IMR-90 (cell line): ENCODE measurements around the gene SPHK2. TPM values are rescaled to one million over a fixed set of nuclear protein-coding genes. Genes with fewer than 3 reads are reported as not detected.

Experiments
- ATAC-seq: fragments of 200-7000 bp; cut with Tn5 transposase; 2 replicates; pipeline ENCODE4 v1.9.1; 2020; ENCODE audit warnings: low read depth, mild to moderate bottlenecking, moderate library complexity
- BruUV-seq: library from RNA; stranded (reverse); fragments of 400-500 nt; replicated peaks from 2 replicates; lab custom pipeline; 2021; lab: Mats Ljungman, UMichigan
- CTCF ChIA-PET: fragments of 300-600 bp; formaldehyde crosslinking; extraction: SDS; loops from one replicate; lab custom pipeline; 2021; ENCODE audit warnings: antibody characterized with exemption; lab: Yijun Ruan, JAX
- POLR2A ChIA-PET: fragments of 300-600 bp; sonication (Branson Sonifier 250); formaldehyde crosslinking; loops from one replicate; lab custom pipeline; 2022; ENCODE audit warnings: antibody characterized with exemption; ENCODE audit not compliant: unreplicated experiment; lab: Charles Lee
- DNase-seq: peaks from one replicate; pipeline ENCODE4 v3.0.0; 2013
- H2AFZ ChIP-seq: replicated peaks from 2 replicates; pipeline ENCODE3; 2013; ENCODE audit warnings: low read length, mild to moderate bottlenecking; ENCODE audit not compliant: poor library complexity
- H2AK5ac ChIP-seq: 2 replicates; pipeline ENCODE4 v1.6.1; 2013; ENCODE audit warnings: low read depth, low read length, inconsistent platforms
- H2AK9ac ChIP-seq: replicated peaks from 2 replicates; pipeline ENCODE3; 2013; ENCODE audit warnings: mild to moderate bottlenecking, low read depth, low read length, moderate library complexity; ENCODE audit not compliant: poor library complexity
- H2BK120ac ChIP-seq: 2 replicates; pipeline ENCODE4 v1.6.1; 2013; ENCODE audit warnings: low read depth, low read length, inconsistent platforms
- H2BK15ac ChIP-seq: 3 replicates; pipeline ENCODE4 v1.6.1; 2013; ENCODE audit warnings: low read depth, low read length, inconsistent platforms
- H2BK20ac ChIP-seq: 2 replicates; pipeline ENCODE4 v1.6.1; 2013; ENCODE audit warnings: low read depth, mild to moderate bottlenecking, inconsistent platforms, low read length, moderate library complexity
- H2BK5ac ChIP-seq: 2 replicates; pipeline ENCODE4 v1.6.1; 2013; ENCODE audit warnings: mild to moderate bottlenecking, low read depth, low read length, inconsistent platforms; ENCODE audit not compliant: poor library complexity, severe bottlenecking
- H3K14ac ChIP-seq: replicated peaks from 2 replicates; pipeline ENCODE4 v1.6.1; 2013; ENCODE audit warnings: low read depth, low read length, inconsistent platforms
- H3K18ac ChIP-seq: 2 replicates; pipeline ENCODE4 v1.6.1; 2013; ENCODE audit warnings: low read depth, low read length, control low read depth
- H3K23ac ChIP-seq: 2 replicates; pipeline ENCODE4 v1.6.1; 2013; ENCODE audit warnings: low read depth, low read length, inconsistent platforms
- H3K27ac ChIP-seq: 2 replicates; pipeline ENCODE4 v1.5.1; 2013; ENCODE audit warnings: mild to moderate bottlenecking, control low read depth, low read length; ENCODE audit not compliant: insufficient read depth
- H3K27me3 ChIP-seq: 2 replicates; pipeline ENCODE4 v1.6.1; 2013; ENCODE audit warnings: low read length; ENCODE audit not compliant: control insufficient read depth, insufficient read depth
- H3K36me3 ChIP-seq: 2 replicates; pipeline ENCODE4 v1.6.1; 2013; ENCODE audit warnings: low read length, mixed read lengths; ENCODE audit not compliant: control insufficient read depth, insufficient read depth
- H3K4ac ChIP-seq: 2 replicates; pipeline ENCODE4 v1.6.1; 2013; ENCODE audit warnings: low read depth, low read length, inconsistent platforms
- H3K4me1 ChIP-seq: 2 replicates; pipeline ENCODE4 v1.6.1; 2013; ENCODE audit warnings: low read length, mixed read lengths; ENCODE audit not compliant: control insufficient read depth, insufficient read depth
- H3K4me2 ChIP-seq: 2 replicates; pipeline ENCODE4 v1.6.1; 2013; ENCODE audit warnings: low read depth, mild to moderate bottlenecking, control low read depth, low read length, moderate library complexity
- H3K4me3 ChIP-seq: 2 replicates; pipeline ENCODE4 v1.5.1; 2013; ENCODE audit warnings: low read depth, mild to moderate bottlenecking, control low read depth, low read length, moderate library complexity; ENCODE audit not compliant: insufficient read depth
- H3K56ac ChIP-seq: 2 replicates; pipeline ENCODE4 v1.6.1; 2013; ENCODE audit warnings: low read length, inconsistent platforms; ENCODE audit not compliant: insufficient read depth; ENCODE audit errors: extremely low read depth
- H3K79me1 ChIP-seq, 2 experiments: 2 replicates each; pipeline ENCODE4 v1.6.1; 2013; ENCODE audit warnings: low read length in 2 of 2, inconsistent platforms in 1 of 2, low read depth in 1 of 2
- H3K9ac ChIP-seq: 2 replicates; pipeline ENCODE4 v1.6.1; 2013; ENCODE audit warnings: low read depth, low read length, control low read depth
- H3K9me1 ChIP-seq: 2 replicates; pipeline ENCODE4 v1.6.1; 2013; ENCODE audit warnings: low read length, inconsistent platforms; ENCODE audit not compliant: insufficient read depth
- H3K9me3 ChIP-seq: 2 replicates; pipeline ENCODE4 v1.6.1; 2013; ENCODE audit warnings: low read length; ENCODE audit not compliant: control insufficient read depth, insufficient read depth
- H4K20me1 ChIP-seq: 2 replicates; pipeline ENCODE4 v1.6.1; 2013; ENCODE audit warnings: low read length, inconsistent platforms; ENCODE audit not compliant: insufficient read depth
- H4K5ac ChIP-seq: 2 replicates; pipeline ENCODE4 v1.6.1; 2013; ENCODE audit warnings: mild to moderate bottlenecking, low read depth, low read length, control low read depth
- H4K8ac ChIP-seq, 2 experiments: 2 replicates each; pipeline ENCODE4 v1.6.1; 2013; ENCODE audit warnings: low read depth in 2 of 2, low read length in 2 of 2, control low read depth in 1 of 2, inconsistent platforms in 1 of 2
- H4K91ac ChIP-seq: 2 replicates; pipeline ENCODE4 v1.6.1; 2013; ENCODE audit warnings: low read depth, low read length, inconsistent platforms; ENCODE audit not compliant: insufficient read depth
- CEBPB ChIP-seq: IDR thresholded peaks from 2 replicates; pipeline ENCODE4 v1.6.1; 2012; ENCODE audit warnings: low read depth, low read length, improper control_type of control experiment
- FOS ChIP-seq: fragments of 150-350 bp; IDR thresholded peaks from 2 replicates; pipeline ENCODE4 v1.6.1; 2016; ENCODE audit warnings: low read depth, low read length
- MAZ ChIP-seq: IDR thresholded peaks from 2 replicates; pipeline ENCODE4 v1.6.1; 2012; ENCODE audit warnings: low read depth, mild to moderate bottlenecking, low read length, improper control_type of control experiment, moderate library complexity, borderline replicate concordance
- RFX5 ChIP-seq: IDR thresholded peaks from 2 replicates; pipeline ENCODE4 v1.8.0; 2012; ENCODE audit warnings: low read depth, mild to moderate bottlenecking, low read length, moderate library complexity
- WGBS, 2 experiments: methylation state at CpG; one replicate each; pipeline versions ENCODE4 v1.1.5 to v1.1.7; 2013; ENCODE audit warnings: missing lambda C conversion rate in 2 of 2; ENCODE audit not compliant: insufficient read length in 1 of 2; ENCODE audit errors: extremely low coverage in 2 of 2; 5-methylcytosine and 5-hydroxymethylcytosine counted together
- dilution Hi-C: fragments of 300-500 bp; cut with HindIII; formaldehyde crosslinking; loops from one replicate; pipeline ENCODE4 v1.14.3; 2018; ENCODE audit warnings: low sequenced_read_pairs; ENCODE audit not compliant: unreplicated experiment
- in situ Hi-C: fragments of 300-500 bp; cut with MboI; formaldehyde crosslinking; loops from 3 replicates; pipeline ENCODE4 v1.14.3; 2019; ENCODE audit warnings: low sequenced_read_pairs, inconsistent platforms, mixed read lengths
- intact Hi-C: fragments of 100-400 bp; cut with micrococcal nuclease; formaldehyde crosslinking; loops from 2 replicates; pipeline ENCODE4 v1.10.0; 2022
- polyA plus RNA-seq, 3 experiments: library from polyadenylated mRNA; depleted of rRNA; stranded (reverse); fragments of >200 nt; gene quantifications; 2 replicates each; pipeline ENCODE4 v1.2.3, GENCODE V29; 2012; ENCODE audit warnings: low replicate concordance in 1 of 3
- total RNA-seq: library from RNA; depleted of rRNA; stranded (reverse); fragments of >200 nt; gene quantifications from 2 replicates; pipeline ENCODE4 v1.2.3, GENCODE V29; 2012

The SPHK2 gene
- total and polyA plus RNA-seq, 2 of the 4 experiments (the other 2 are of a cell fraction): 1.6 to 9.9 TPM

DNA sequence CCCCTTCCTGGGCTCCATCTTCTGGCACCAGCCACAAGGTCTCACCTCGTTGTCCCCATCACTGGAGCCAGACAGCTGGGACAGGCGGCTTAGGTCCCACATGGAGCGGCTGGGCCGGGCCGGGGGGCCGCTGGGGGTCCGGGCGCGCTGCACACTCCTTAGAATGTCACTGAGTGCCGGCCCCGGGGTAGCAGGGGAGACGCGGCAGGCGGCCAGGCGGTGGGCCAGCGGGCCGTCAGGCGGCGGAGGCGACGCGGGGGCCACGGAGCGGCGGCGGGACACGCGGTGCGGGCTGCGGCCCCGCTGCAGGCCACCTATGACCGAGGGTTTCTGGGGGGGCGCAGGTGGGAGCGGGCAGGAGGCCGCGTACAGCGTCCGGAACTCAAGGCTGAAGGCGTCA is 15.9 kb upstream of the SPHK2 start:
- no peak overlapping the region for H3K4me3 ChIP-seq
- ChIA-PET CTCF (interaction anchor here (0.6 kb wide), 1 partner anchor 93 kb away, joined by 3 read pairs; no protein-coding TSS in a partner anchor), POLR2A (no interaction called here)
- WGBS, 2 experiments: 90% methylated on average over 23 of the region's 39 CpGs; no CpG with 5 or more reads in 1 of the 2 experiments
- H3K23ac ChIP-seq: no peak overlapping the region
- H3K79me1 ChIP-seq: no peaks in the 10 kb centered on the region
- H2AK5ac ChIP-seq: no peak overlapping the region
- no peaks in the 10 kb centered on the region for H3K36me3 ChIP-seq
- DNase-seq: no peak
- H2AK9ac ChIP-seq: no peak overlapping the region
- H3K14ac ChIP-seq: no peak overlapping the region
- no peak overlapping the region for H4K5ac ChIP-seq
- H3K9ac ChIP-seq: no peak overlapping the region
- no peak overlapping the region for H2BK120ac ChIP-seq
- TF ChIP-seq MAZ: no peak
- no peak for TF ChIP-seq CEBPB
- no peak for TF ChIP-seq FOS
- no peak for TF ChIP-seq RFX5
- H3K4ac ChIP-seq: no peak overlapping the region
- no peak overlapping the region for H3K18ac ChIP-seq
- dilution Hi-C loops: no loop called here
- H2BK5ac ChIP-seq: no peak overlapping the region
- no peak overlapping the region for H3K27ac ChIP-seq
- BruUV-seq: no TSS peak
- H2AFZ ChIP-seq: no peak overlapping the region
- no peaks in the 10 kb centered on the region for H4K20me1 ChIP-seq
- H3K4me2 ChIP-seq: no peak overlapping the region
- peaks cover 11% of the 10 kb centered on the region for H3K27me3 ChIP-seq
- no peaks in the 10 kb centered on the region for H3K9me1 ChIP-seq
- ATAC-seq: no peak
- H4K91ac ChIP-seq: no peak overlapping the region
- H2BK15ac ChIP-seq: no peak overlapping the region
- H3K4me1 ChIP-seq: no peaks in the 10 kb centered on the region
- H2BK20ac ChIP-seq: no peak overlapping the region
- intact Hi-C loops: no loop called here
- H3K9me3 ChIP-seq: no peaks in the 10 kb centered on the region
- H3K56ac ChIP-seq: no peak overlapping the region
- in situ Hi-C loops: no loop called here
- H4K8ac ChIP-seq: no peak overlapping the region
